Heart right ventricle (tissue), 16 donors: ENCODE measurements around the gene SORL1-AS1.

ENCODE experiments used
- ATAC-seq, 8 donors: fragments of 200-7000 bp; cut with Tn5 transposase; one replicate each; pipeline ENCODE4 v1.9.1; 2020; ENCODE audit warnings: mild to moderate bottlenecking in 8 of 8, moderate library complexity in 8 of 8, moderate number of reproducible peaks in 1 of 8
- DNase-seq, 2 donors: peaks; one replicate each; pipeline ENCODE4 v3.0.0-alpha.2; 2020
- H3K27ac ChIP-seq, 10 donors: fragments of 200-600 bp; sonication (generic) in 2 of 10; one replicate each; pipeline versions ENCODE4 v1.5.0 to v1.8.0; 2020 to 2022; ENCODE audit warnings: mild to moderate bottlenecking in 3 of 10
- H3K27me3 ChIP-seq, 7 donors: fragments of 200-600 bp; one replicate each; pipeline ENCODE4 v1.8.0; 2021 to 2022; ENCODE audit warnings: mild to moderate bottlenecking in 2 of 7
- H3K36me3 ChIP-seq, 9 donors: fragments of 200-600 bp; sonication (generic) in 1 of 9; one replicate each; pipeline versions ENCODE4 v1.5.0 to v1.8.0; 2020 to 2022; ENCODE audit warnings: mild to moderate bottlenecking in 2 of 9
- H3K4me1 ChIP-seq, 9 donors: fragments of 200-600 bp; sonication (generic) in 1 of 9; one replicate each; pipeline versions ENCODE4 v1.5.0 to v1.8.0; 2020 to 2022; ENCODE audit warnings: mild to moderate bottlenecking in 4 of 9
- H3K4me3 ChIP-seq, 10 donors: fragments of 200-600 bp; sonication (generic) in 2 of 10; one replicate each; pipeline versions ENCODE4 v1.5.0 to v1.8.0; 2020 to 2022; ENCODE audit warnings: mild to moderate bottlenecking in 7 of 10, moderate library complexity in 2 of 10
- H3K9me3 ChIP-seq, 11 donors: fragments of 200-600 bp in 10 of 11; sonication (generic) in 2 of 11; one replicate each; pipeline versions ENCODE4 v1.5.0 to v1.8.0; 2013 to 2022; ENCODE audit warnings: mild to moderate bottlenecking in 2 of 11, control low read depth in 1 of 11, moderate library complexity in 1 of 11
- WGBS, 2 donors: extraction: QIAGEN DNeasy Blood & Tissue Kit; methylation state at CpG; one replicate each; pipeline ENCODE4 v1.1.7; 2013; ENCODE audit warnings: inconsistent platforms in 1 of 2; 5-methylcytosine and 5-hydroxymethylcytosine counted together
- intact Hi-C, 10 donors: fragments of 100-400 bp; cut with DNase I; formaldehyde crosslinking; loops; one replicate each; pipeline versions ENCODE4 v1.11.1 to v1.14.2; 2022
- TF ChIP-seq, protein P1 (sequence below), 9 donors: fragments of 200-600 bp; sonication (generic) in 2 of 9; IDR thresholded peaks; one replicate each; pipeline versions ENCODE4 v1.5.0 to v1.8.0; 2021 to 2022; ENCODE audit warnings: antibody characterized with exemption in 9 of 9, mild to moderate bottlenecking in 5 of 9, moderate library complexity in 1 of 9
- donor health status: Arrhythmogenic right ventricular cardiomyopathy.
- donor health status: ischemic (EF 13 %, LVEDD 7.1; RV severe dilation, severe dysfunction).
- donor health status: healthy with polysubstance abuse.
- donor health status: DM: no; HTN: yes; CAD: no.
- donor health status: DM: no; HTN: no; CAD: no.
- donor health status: ischemic (EF 25% LVEDD 6.9; RV normal size, moderate dysfunction).
- donor health status: ischemic (EF 25% LVEDD 5.7; RV mildly dilated, moderate dysfunction).
- donor health status: healthy.
- donor health status: DM: yes; HTN: yes; CAD: no.
- donor health status: Ischemic cardiomyopathy.
- donor health status: ischemic (EF 35%, LVEDD 5.7; RV mildly dilated, moderate dysfunction).
- donor health status: nonischemic (EF 11% LVEDD 7.7; RV severe dilation, severe dysfunction).
- donor health status: DM: yes; HTN: yes; CAD: no.
- donor health status: PGD.
- donor health status: ischemic (EF 29% LVEDD 5.4; RV normal size, mild dysfunction).
- donor health status: nonischemic (EF 23%, LVEDD 6.1; RV moderate dilation, normal function).

The SORL1-AS1 gene

GRCh38 chr11:121417055-121417551, 35.7 kb downstream of the SORL1-AS1 start:
- H3K27me3 ChIP-seq: no peaks in the 10 kb centered on the region
- peak overlapping the region in 8 of 10 donors; percentile 14 to 92 (median 44) for H3K27ac ChIP-seq
- no peak overlapping the region for H3K4me3 ChIP-seq
- intact Hi-C loops: no loop called here
- H3K9me3 ChIP-seq: no peaks in the 10 kb centered on the region
- DNase-seq (peak; percentile 69 to 85), ATAC-seq (peak; percentile 79 to 91 (median 90))
- peaks cover 6 to 73% (median 29%) of the 10 kb centered on the region in 9 donors for H3K4me1 ChIP-seq
- H3K36me3 ChIP-seq: no peaks in the 10 kb centered on the region
- 21 to 23% methylated on average over 7 of the region's 7 CpGs for WGBS, 2 donors
- TF ChIP-seq, protein P1, sequence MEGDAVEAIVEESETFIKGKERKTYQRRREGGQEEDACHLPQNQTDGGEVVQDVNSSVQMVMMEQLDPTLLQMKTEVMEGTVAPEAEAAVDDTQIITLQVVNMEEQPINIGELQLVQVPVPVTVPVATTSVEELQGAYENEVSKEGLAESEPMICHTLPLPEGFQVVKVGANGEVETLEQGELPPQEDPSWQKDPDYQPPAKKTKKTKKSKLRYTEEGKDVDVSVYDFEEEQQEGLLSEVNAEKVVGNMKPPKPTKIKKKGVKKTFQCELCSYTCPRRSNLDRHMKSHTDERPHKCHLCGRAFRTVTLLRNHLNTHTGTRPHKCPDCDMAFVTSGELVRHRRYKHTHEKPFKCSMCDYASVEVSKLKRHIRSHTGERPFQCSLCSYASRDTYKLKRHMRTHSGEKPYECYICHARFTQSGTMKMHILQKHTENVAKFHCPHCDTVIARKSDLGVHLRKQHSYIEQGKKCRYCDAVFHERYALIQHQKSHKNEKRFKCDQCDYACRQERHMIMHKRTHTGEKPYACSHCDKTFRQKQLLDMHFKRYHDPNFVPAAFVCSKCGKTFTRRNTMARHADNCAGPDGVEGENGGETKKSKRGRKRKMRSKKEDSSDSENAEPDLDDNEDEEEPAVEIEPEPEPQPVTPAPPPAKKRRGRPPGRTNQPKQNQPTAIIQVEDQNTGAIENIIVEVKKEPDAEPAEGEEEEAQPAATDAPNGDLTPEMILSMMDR (IDR thresholded peaks at IDR 0.05): no peak

DNA sequence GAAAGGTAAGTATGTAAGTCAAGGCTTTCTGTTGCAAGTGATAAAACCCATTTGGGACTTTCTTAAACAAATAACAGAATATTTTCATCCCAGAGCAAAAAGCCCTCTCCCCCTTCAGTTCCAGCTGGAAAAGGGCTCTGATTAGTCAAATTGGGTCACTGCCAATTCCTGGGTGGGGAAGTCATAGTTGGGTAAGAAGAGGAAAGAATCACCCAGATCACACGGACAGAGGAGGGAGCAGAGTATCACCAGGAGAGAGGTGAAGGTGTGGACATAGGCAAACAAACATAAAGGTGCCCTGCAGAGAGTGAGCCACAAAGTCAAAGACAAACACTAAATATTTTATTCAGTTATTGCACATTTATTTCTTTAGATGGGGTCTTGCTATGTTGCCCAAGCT, 36.9 kb downstream of the SORL1-AS1 start:
- no peaks in the 10 kb centered on the region for H3K36me3 ChIP-seq
- H3K27me3 ChIP-seq: no peaks in the 10 kb centered on the region
- WGBS, 2 donors: 18 to 50% methylated on average over 1 of the region's 1 CpG
- H3K9me3 ChIP-seq: no peaks in the 10 kb centered on the region
- intact Hi-C loops: no loop called here
- no peak for DNase-seq
- peak overlapping the region in 1 of 10 donors; percentile 28 for H3K27ac ChIP-seq
- TF ChIP-seq, protein P1 (IDR thresholded peaks at IDR 0.05): no peak
- H3K4me1 ChIP-seq: peaks cover 6 to 69% (median 29%) of the 10 kb centered on the region in 9 donors
- H3K4me3 ChIP-seq: no peak overlapping the region
- ATAC-seq: no peak

DNA sequence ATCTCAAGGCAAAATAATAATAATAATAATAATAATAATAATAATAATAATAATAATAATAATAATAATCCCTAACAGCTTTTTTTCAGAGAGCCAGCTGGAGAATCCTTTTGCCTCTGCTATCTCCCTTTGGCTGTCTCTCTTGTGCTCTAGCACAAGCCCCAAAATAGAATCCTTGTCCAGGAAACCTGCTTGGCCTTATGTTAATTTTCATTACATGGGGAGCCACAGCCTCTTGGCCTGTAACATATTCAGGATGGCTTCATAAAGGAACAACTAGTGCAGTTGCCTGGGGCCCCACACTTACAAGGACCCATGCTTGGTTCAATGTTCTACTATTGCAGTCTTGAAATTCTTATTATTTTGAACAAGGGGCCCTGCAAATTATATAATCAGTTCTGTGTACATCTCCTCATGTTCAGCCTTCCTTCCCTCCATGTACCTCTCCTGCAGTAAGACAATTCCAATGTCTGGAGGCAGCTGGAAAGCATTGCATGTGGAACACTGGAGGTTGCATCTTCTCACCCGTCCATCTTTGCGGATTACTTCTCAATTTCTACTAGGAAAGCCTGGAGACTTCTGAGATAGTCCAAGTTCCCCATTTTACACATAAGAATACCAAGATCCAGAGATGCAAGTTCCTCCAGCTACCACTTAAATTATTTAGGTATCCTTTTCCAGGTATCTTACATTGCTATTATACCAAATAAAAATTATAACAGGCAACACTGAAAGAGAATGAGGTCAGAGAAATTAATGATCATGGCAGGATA, 38.4 kb downstream of the SORL1-AS1 start:
- Histone ChIP-seq H3K27ac (no peak overlapping the region), H3K9me3 (no peaks in the 10 kb centered on the region), H3K36me3 (no peaks in the 10 kb centered on the region), H3K27me3 (no peaks in the 10 kb centered on the region), H3K4me1 (peaks cover 4 to 56% (median 29%) of the 10 kb centered on the region in 9 donors), H3K4me3 (no peak overlapping the region)
- intact Hi-C loops: no loop called here
- 90 to 91% methylated on average over 2 of the region's 2 CpGs for WGBS, 2 donors
- ATAC-seq (peak in 1 of 8 donors; percentile 44), DNase-seq (no peak)
- TF ChIP-seq, protein P1 (IDR thresholded peaks at IDR 0.05): no peak

DNA sequence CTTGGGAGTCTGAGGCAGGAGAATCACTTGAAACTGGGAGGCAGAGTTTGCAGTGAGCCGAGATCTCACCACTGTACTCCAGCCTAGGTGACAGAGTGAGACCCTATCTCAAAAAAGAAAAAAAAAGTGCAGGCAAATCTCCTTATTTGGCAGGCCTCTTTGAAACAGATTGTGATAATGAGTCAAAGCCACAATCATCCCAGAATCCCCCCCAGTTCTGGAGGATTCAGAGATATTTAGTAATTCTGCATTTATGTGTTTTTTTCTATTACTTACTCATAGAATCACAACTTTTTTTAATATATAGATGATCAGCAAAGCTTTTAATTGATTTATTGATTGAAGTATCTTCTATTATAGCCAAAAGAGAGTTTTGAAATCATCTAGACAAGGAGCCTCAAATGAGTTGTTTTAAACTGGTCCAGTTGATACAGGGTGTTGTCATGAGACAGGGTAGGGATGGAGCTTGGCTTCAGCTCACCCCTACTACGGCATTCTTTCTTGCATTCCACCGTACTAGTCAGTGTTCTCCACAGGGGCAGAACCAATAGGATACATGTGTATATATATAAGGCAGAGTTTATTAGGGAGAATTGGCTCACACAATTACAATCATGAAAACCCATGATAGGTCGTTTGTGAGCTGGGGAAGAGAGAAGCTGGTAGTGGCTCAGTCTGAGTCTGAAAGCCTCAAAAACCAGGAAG, 39.9 kb downstream of the SORL1-AS1 start:
- Histone ChIP-seq H3K27ac (no peak overlapping the region), H3K36me3 (no peaks in the 10 kb centered on the region), H3K4me3 (no peak overlapping the region), H3K9me3 (no peaks in the 10 kb centered on the region), H3K4me1 (peaks cover 4 to 41% (median 25%) of the 10 kb centered on the region in 9 donors), H3K27me3 (no peaks in the 10 kb centered on the region)
- ATAC-seq: no peak
- TF ChIP-seq, protein P1 (IDR thresholded peaks at IDR 0.05): no peak
- intact Hi-C loops: no loop called here
- no peak for DNase-seq
- 69 to 72% methylated on average over 4 of the region's 4 CpGs for WGBS, 2 donors
